RPMI7951 (cell line): Measurements from ENCODE around the gene TNS3. TPM values are rescaled to one million over a fixed set of nuclear protein-coding genes. Genes with fewer than 3 reads are reported as not detected.
"Not testable (repeated sequence)": the region's sequence is repeated elsewhere in the genome, so short reads cannot be mapped to it uniquely, and the experiment has no call there.

ENCODE experiments used
- DNase-seq: peaks from one replicate; pipeline ENCODE4 v3.0.0-alpha.2; 2012; ENCODE audit warnings: low read depth
- total RNA-seq: library from RNA; depleted of rRNA; stranded (reverse); fragments of >200 nt; shearing (Covaris generic); gene quantifications from 2 replicates; pipeline ENCODE4 v1.2.3, GENCODE V29; 2014

Gene TNS3
- total RNA-seq, 1 experiment from 2014 or later = 149 TPM

DNA sequence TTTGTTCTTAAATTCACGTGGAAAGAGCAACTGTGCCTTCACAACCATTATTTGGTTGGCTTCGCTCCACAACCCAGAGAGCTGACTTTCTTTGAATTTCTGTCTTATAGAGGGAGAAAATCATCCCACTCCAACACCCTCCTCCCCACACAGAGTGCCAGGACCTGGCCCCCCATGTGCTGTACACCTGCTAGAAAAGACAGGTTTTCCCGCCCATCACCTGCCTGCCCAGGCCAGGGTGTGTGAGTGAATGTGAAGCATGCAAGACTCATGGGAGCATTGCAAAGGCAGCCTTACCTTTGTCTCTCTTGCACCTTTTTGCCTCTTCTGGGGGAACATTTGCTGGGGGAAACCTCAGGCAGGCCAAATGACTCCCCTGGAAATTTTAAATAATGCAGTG is 319.0 kb downstream of the TNS3 start:
- no peak for DNase-seq

- DNase-seq = not testable (repeated sequence)
These were observed 319.8 kb downstream of the TNS3 start for GRCh38 chr7:47262160-47262559.

- no peak for DNase-seq
These were observed 321.6 kb downstream of the TNS3 start for GRCh38 chr7:47260270-47260669.

DNA sequence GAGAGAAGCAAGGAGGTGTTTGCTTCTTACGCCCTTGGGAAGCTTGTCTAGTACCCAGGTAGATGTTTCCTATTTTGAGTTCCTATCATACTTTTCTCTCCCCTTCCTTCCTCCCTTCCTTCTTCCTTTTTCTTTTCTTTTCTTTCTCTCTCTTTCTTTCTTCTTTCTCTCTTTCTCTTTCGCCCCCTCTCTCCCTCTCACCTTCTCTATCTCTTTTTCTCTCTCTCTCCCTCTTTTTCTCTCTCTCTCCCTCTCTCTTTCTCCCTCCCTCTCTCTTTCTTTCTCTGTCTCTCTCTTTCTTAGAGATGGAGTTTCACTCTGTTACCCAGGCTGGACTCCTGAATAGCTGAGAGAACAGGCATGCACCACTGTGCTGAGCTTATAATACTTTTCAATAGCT is 322.2 kb downstream of the TNS3 start:
- no peak for DNase-seq

DNA sequence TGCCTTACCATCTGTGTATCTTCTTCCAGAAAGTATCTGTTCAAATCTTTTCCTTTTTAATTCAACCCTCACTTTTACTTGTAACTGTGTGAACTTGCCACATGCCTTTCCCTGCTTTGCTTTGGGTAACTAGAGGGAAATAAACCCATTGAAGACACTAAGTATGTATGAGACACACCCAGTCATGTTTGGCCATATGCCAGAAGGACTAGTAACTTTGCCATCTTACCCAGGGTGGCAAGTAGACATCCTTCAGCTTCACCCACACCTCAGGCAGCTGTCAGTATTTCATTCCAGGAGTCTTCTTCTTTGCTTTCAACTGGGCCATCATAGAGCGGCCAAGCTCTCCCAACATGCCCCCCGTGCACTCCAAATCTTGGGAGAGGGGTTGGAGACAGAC is 323.1 kb downstream of the TNS3 start:
- DNase-seq = no peak

DNA sequence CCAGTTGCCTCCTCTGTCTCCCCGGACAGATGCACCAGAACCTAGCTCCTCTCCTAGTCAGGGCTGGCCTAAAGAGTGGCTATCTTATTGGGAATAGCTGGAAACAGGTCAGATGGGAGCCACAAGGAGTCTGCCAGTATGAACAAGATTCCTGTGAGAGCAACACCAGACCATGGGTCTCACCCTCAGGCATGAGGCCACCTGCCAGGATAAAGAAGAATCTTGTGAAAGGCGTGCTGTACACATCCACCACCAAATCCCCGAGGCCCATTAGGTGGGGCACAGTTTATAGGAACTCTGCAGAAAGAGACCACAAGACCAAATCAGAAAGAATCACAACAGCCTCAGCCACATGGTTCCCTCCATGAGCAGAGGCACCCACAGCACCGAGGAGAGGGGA is 325.9 kb downstream of the TNS3 start:
- DNase-seq = peak; percentile 77

DNA sequence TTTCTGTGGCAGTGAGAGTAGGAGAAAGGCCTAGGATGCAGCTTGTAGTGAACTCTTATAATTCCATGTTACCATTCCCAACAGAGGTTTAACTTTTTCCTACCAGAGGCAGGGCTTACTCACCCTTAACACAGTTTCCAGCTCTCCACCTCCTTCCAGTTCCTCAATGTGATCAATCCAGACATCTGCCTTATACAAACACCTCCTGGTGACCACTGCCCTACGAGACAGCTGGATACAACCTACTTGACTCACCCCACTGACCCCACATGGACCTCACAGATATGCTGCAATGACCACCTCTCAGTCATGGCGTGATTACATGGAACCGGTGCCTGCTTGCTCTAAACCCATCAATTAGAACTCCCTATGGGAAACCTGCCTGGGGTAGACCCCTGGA is 326.5 kb downstream of the TNS3 start:
- peak; percentile 55 for DNase-seq

GRCh38 chr7:47255007-47255406 is 326.9 kb downstream of the TNS3 start:
- no peak for DNase-seq

- peak; percentile 86 for DNase-seq
These were observed 327.6 kb downstream of the TNS3 start for GRCh38 chr7:47254081-47254977.

DNA sequence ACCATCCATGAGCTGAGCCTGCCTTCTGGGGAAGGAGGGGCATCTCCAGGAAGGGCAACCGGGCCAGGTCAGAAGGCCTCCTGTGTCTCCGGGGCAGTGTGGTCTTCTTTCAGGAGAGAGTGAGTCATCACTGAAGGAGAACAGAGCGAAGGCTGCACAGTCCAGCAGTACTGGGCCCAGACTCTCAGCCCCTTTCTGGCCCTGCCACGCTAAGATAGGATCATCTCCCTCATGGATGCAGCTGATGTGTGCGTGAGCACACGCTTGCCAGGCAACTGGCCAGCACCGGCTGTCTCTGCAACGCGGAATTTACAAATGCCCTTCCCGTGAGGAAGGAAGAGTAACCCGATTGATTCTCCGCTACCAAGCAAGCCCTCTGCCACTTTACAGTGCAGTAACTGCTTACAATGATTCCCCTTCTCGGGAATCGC is 328.2 kb downstream of the TNS3 start:
- peak; percentile 99 for DNase-seq

DNA sequence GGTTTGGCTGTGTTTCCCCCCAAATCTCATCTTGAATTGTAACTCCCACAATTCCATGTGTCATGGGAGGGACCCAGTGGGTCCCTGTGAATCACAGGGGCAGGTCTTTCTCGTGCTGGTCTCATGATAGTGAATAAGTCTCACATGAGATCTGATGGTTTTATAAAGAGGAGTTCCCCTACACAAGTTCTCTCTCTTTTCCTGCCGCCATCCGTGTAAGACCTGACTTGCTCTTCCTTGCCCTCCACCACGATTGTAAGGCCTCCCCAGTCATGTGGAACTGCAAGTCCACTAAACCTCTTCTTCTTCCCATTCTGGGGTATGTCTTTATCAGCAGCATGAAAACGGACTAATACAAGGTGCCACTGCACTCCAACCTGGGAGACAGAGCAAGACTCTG is 329.2 kb downstream of the TNS3 start:
- no peak for DNase-seq

DNA sequence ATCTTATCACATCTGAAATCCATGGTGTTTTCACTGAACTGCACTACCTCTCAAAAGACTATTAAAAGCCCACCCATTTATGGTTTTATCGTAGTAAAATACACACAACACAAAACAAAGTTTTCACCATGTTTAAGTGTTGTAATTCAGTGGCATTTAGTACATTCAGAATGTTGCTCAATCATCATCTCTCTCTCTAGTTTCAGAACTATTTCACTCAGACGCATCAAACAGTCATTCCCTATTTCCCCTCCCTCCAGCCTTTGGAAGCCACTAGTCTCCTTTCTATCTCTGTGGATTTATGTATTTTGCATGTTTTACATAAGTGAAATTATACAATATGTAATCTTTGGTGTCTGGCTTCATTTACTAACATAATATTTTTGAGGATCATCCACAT is 332.6 kb downstream of the TNS3 start:
- DNase-seq = no peak

GRCh38 chr7:47248797-47249196 is 333.1 kb downstream of the TNS3 start:
- DNase-seq = no peak

DNA sequence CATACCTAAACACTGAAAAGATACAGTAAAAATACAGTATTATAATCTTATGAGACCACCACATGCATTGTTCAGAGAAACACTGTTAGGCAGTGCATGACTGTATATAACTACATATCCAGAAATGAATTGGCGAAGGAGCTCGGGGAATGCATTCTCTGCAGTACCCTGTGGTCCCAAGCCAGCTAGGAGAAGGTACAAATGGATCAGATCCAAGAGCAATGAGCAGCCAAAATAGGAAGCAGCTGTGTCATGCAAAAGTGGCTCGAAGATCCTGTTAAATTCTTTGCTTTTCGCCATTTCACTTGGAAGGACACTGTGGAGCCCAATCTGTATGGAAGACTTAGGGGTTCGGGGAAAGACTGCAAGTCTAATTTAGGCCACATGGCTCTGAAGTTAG is 334.8 kb downstream of the TNS3 start:
- DNase-seq = no peak

GRCh38 chr7:47244692-47245091 is 337.2 kb downstream of the TNS3 start:
- no peak for DNase-seq

DNA sequence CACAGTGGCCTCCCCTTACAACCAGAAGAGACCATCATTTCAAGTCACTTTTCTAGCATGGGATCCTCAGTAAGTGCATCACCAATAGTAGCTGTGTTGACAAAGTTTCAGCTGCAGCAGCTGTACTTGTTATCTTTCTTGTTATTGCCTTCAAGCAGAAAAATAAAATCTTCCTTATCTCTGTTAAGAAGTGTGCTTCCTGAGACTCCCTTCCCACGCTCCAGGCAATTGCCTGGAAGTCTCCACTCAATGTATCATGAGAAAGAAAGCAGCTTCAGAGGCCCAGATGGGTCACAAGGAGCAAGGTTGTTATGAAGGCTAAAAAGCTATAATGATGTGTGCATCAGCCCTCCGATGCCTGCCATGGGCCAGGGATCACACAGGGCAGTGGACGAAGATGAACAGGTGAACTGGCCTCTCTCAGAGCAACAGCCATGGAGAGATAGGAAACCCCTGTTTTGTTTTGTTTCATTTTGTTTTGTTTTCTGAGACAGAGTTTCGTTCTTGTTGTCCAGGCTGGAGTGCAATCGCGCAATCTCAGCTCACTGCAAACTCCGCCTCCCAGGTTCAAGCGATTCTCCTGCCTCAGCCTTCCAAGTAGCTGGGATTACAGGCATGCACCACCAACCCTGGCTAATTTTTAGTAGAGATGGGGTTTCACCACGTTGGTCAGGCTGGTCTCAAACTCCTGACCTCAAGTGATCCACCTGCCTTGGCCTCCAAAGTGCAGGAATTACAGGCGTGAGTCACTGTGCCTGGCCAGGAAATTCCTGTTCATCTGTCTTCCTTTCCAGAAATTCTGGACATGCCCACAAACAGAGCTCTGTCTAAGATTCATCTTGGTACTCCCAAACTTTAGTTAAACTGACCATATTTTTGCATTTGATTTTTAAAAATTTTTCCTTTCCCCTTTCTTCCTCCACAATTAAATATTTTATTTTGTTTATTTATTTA is 340.5 kb downstream of the TNS3 start:
- DNase-seq = no peak

DNA sequence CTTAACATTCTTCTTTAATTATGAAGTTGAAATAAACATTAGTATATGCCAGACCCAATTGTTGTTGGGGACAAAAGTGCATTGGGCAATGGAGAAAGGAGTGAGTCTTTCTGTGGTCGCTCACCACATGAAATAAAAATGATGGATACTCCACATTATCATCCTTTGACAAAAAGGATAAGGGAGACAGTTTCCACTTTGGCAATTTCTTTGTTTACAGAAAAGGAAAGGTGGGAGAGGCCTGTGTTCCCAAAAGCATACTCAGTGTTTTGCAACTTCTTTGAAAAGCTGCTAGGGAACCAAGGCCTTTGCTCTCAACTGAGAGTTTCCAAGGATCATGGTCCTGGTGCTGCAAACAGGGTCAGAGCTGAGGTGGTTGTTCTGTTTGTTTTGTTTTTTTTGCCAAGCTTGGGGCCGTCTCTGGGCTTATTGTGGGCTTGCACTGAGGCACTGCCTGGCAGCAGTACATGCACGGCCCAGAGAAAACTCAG is 341.9 kb downstream of the TNS3 start:
- no peak for DNase-seq

- no peak for DNase-seq
These were observed 342.9 kb downstream of the TNS3 start for GRCh38 chr7:47239034-47239433.

GRCh38 chr7:47236480-47237129 is 345.3 kb downstream of the TNS3 start:
- DNase-seq = no peak

DNA sequence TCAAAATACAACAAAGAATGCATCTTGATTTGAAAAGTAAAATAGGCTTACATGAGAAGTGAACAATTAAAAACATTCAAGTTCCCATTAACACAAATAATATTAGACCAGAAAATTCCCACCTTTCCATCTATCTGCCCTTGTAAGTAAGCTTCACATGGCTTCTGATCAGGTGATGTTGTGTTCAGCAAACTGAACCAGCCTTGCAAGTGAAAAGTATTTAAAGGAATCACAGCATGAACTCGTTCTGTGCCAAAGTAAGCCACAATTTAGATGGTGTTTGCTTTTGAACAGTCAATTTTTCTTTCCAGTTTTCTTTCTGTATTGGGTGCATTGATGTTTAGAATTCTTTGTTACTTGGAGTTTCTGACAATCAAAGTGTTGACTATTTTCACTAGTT is 347.9 kb downstream of the TNS3 start:
- no peak for DNase-seq

- peak; percentile 77 for DNase-seq
These were observed 349.0 kb downstream of the TNS3 start for GRCh38 chr7:47232751-47233412.
